Measurements from ENCODE around the gene SLAMF8. TPM values are rescaled to one million over a fixed set of nuclear protein-coding genes. Genes with fewer than 3 reads are reported as not detected.
A peak's percentile ranks its signal among the peaks of the same experiment; 100 is the strongest.

SLAMF8 gene
- total RNA-seq, 2 donors from 2014 or later, result not detected

DNA sequence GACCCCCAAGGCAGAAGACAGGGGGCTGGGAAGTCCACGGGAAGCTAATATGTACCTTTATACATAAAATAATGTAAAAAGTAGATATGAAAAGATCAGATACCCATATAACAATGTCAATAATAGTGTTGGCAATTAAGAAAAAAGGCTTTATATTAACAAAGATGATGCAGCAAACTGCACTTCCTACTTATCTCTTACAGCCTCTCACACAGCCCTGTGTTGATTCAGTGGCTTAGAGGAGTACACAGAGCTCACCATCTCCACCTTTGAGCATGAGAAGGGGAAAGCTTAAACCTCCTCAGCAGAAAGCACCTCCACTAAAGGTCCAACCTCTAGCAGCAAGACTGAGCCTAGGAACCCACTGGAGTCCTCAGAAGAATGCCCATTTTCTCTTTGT lies 42.9 kb downstream of the SLAMF8 start:
- Mint-ChIP-seq H3K27me3 (ENCODE audit: insufficient read depth) (peaks cover 22% of the 10 kb centered on the region), H3K4me1 (peaks cover 24% of the 10 kb centered on the region), H3K9me3 (no peaks in the 10 kb centered on the region), H3K36me3 (ENCODE audit: low read depth) (no peaks in the 10 kb centered on the region), H3K27ac (peak overlapping the region; percentile 4), H3K4me3 (no peak overlapping the region)
- Histone ChIP-seq H3K36me3 (ENCODE audit: control insufficient read depth, insufficient read depth, low read length) (no peaks in the 10 kb centered on the region), H3K27ac (ENCODE audit: low read depth, low read length) (no peak overlapping the region), H3K9ac (ENCODE audit: extremely low read depth, low read length, poor library complexity, severe bottlenecking) (no peak overlapping the region), H3K27me3 (ENCODE audit: control insufficient read depth, insufficient read depth, low read length, poor library complexity, severe bottlenecking) (no peaks in the 10 kb centered on the region), H3K4me1 (ENCODE audit: control insufficient read depth, insufficient read depth, low read length) (peaks cover 11% of the 10 kb centered on the region), H3K4me3 (ENCODE audit: low read length) (no peak overlapping the region), H3K9me3 (ENCODE audit: control insufficient read depth, low read length) (no peaks in the 10 kb centered on the region)
- WGBS, 2 experiments (ENCODE audit: insufficient coverage in 1 of 2, insufficient read length in 1 of 2), result no CpG with 5 or more reads among the region's 1 CpG
- TF ChIP-seq, protein P1, sequence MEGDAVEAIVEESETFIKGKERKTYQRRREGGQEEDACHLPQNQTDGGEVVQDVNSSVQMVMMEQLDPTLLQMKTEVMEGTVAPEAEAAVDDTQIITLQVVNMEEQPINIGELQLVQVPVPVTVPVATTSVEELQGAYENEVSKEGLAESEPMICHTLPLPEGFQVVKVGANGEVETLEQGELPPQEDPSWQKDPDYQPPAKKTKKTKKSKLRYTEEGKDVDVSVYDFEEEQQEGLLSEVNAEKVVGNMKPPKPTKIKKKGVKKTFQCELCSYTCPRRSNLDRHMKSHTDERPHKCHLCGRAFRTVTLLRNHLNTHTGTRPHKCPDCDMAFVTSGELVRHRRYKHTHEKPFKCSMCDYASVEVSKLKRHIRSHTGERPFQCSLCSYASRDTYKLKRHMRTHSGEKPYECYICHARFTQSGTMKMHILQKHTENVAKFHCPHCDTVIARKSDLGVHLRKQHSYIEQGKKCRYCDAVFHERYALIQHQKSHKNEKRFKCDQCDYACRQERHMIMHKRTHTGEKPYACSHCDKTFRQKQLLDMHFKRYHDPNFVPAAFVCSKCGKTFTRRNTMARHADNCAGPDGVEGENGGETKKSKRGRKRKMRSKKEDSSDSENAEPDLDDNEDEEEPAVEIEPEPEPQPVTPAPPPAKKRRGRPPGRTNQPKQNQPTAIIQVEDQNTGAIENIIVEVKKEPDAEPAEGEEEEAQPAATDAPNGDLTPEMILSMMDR (conservative IDR thresholded peaks at IDR 0.05), result no peak
- DNase-seq, result no peak

DNA sequence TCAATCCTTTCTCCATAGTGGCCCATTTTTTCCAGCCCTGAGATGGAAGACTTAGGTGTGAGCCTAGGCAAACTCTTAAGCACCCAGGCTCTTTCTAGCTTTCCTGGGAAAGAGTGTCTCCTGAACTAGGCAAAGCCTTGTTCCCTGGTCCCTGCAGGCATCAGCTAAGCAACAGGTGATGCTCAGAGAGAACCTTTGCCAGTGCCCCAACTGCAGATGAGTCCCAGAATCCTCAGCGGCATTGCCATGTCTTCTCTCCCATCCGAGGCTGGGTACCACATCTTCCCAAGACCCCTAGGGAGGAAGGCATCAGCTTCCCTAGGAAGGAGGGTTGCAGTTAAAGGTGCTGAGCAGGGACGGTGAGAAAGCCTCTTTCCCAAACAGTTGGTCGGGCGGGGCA lies 44.0 kb downstream of the SLAMF8 start:
- Mint-ChIP-seq H3K36me3 (ENCODE audit: low read depth) (no peaks in the 10 kb centered on the region), H3K27ac (no peak overlapping the region), H3K4me1 (peaks cover 24% of the 10 kb centered on the region), H3K27me3 (ENCODE audit: insufficient read depth) (peaks cover 22% of the 10 kb centered on the region), H3K9me3 (no peaks in the 10 kb centered on the region), H3K4me3 (no peak overlapping the region)
- WGBS, 2 experiments (ENCODE audit: insufficient coverage in 1 of 2, insufficient read length in 1 of 2), result 80 to 93% methylated on average over 4 to 5 of the region's 5 CpGs
- no peak overlapping the region for H3K27ac ChIP-seq (ENCODE audit: low read depth, low read length)
- peaks cover 11% of the 10 kb centered on the region for H3K4me1 ChIP-seq (ENCODE audit: control insufficient read depth, insufficient read depth, low read length)
- DNase-seq, result no peak
- no peak overlapping the region for H3K9ac ChIP-seq (ENCODE audit: extremely low read depth, low read length, poor library complexity, severe bottlenecking)
- H3K36me3 ChIP-seq (ENCODE audit: control insufficient read depth, insufficient read depth, low read length), result no peaks in the 10 kb centered on the region
- no peaks in the 10 kb centered on the region for H3K9me3 ChIP-seq (ENCODE audit: control insufficient read depth, low read length)
- H3K4me3 ChIP-seq (ENCODE audit: low read length), result no peak overlapping the region
- TF ChIP-seq, protein P1 (conservative IDR thresholded peaks at IDR 0.05), result no peak
- H3K27me3 ChIP-seq (ENCODE audit: control insufficient read depth, insufficient read depth, low read length, poor library complexity, severe bottlenecking), result no peaks in the 10 kb centered on the region

DNA sequence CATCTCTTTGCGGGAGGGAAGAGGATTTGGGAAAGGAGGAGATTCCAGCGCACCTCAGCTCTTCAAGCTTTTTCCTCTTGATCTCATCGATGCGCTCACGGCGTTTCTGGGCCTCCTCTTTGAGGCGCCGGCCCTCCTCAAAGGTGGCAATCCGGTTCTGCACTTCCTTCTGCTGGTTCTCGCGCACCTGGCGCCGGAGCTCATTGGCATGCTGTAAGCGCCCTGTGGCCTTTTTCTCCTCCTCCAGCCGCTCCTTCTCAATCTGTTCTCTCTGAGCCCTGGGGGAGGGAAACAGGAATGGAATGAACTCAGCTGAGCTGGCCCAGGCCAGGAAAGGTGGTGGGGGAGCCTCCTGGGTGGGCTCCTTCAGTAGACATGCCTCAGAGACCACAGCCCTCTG lies 46.2 kb downstream of the SLAMF8 start:
- Histone ChIP-seq H3K27ac (ENCODE audit: low read depth, low read length) (no peak overlapping the region), H3K9me3 (ENCODE audit: control insufficient read depth, low read length) (no peaks in the 10 kb centered on the region), H3K27me3 (ENCODE audit: control insufficient read depth, insufficient read depth, low read length, poor library complexity, severe bottlenecking) (no peaks in the 10 kb centered on the region), H3K4me1 (ENCODE audit: control insufficient read depth, insufficient read depth, low read length) (peaks cover 4% of the 10 kb centered on the region), H3K36me3 (ENCODE audit: control insufficient read depth, insufficient read depth, low read length) (no peaks in the 10 kb centered on the region), H3K9ac (ENCODE audit: extremely low read depth, low read length, poor library complexity, severe bottlenecking) (no peak overlapping the region), H3K4me3 (ENCODE audit: low read length) (no peak overlapping the region)
- Mint-ChIP-seq H3K36me3 (ENCODE audit: low read depth) (no peaks in the 10 kb centered on the region), H3K4me1 (peaks cover 17% of the 10 kb centered on the region), H3K27me3 (ENCODE audit: insufficient read depth) (peaks cover 31% of the 10 kb centered on the region), H3K27ac (no peak overlapping the region), H3K4me3 (no peak overlapping the region), H3K9me3 (no peaks in the 10 kb centered on the region)
- 92 to 95% methylated on average over 8 to 15 of the region's 15 CpGs for WGBS, 2 experiments (ENCODE audit: insufficient coverage in 1 of 2, insufficient read length in 1 of 2)
- TF ChIP-seq, protein P1 (conservative IDR thresholded peaks at IDR 0.05), result no peak
- no peak for DNase-seq

All from endodermal cell (in vitro differentiated cells).